ENCODE results near the gene GLCCI1.

DNA sequence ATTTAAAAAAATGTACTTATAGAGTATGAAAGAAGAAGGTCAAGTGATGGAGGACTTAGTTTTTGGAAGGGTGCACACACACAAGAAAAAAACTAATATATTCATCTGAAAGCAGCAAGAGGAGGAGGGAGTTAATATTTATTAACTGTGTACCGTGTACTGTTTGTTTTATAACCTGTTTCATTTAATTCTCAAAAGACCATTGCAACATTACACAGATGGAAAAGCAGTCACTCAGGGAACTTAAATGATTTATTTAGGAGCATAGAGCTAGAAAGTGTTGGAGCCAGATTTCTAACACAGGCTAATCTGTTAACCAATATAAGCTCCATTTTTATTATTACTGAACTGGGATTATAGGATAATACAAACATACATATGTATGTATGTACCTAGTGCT is 36.7 kb downstream of the GLCCI1 start:
- no peak for TF ChIP-seq POLR2A (IDR thresholded peaks at IDR 0.05)
- TF ChIP-seq, protein P1, sequence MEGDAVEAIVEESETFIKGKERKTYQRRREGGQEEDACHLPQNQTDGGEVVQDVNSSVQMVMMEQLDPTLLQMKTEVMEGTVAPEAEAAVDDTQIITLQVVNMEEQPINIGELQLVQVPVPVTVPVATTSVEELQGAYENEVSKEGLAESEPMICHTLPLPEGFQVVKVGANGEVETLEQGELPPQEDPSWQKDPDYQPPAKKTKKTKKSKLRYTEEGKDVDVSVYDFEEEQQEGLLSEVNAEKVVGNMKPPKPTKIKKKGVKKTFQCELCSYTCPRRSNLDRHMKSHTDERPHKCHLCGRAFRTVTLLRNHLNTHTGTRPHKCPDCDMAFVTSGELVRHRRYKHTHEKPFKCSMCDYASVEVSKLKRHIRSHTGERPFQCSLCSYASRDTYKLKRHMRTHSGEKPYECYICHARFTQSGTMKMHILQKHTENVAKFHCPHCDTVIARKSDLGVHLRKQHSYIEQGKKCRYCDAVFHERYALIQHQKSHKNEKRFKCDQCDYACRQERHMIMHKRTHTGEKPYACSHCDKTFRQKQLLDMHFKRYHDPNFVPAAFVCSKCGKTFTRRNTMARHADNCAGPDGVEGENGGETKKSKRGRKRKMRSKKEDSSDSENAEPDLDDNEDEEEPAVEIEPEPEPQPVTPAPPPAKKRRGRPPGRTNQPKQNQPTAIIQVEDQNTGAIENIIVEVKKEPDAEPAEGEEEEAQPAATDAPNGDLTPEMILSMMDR (IDR thresholded peaks at IDR 0.05 in 8 of 11, conservative IDR thresholded peaks at IDR 0.05 in 3 of 11) = no peak
- no peak for TF ChIP-seq POLR2AphosphoS5 (IDR thresholded peaks at IDR 0.05)

Measured in spleen (tissue), 7 donors.